ENCODE measurements around the gene FBXO42. TPM values are rescaled to one million over a fixed set of nuclear protein-coding genes. Genes with fewer than 3 reads are reported as not detected.
A peak's percentile ranks its signal among the peaks of the same experiment; 100 is the strongest.

The FBXO42 gene
- total and polyA plus RNA-seq, 2 of the 13 experiments (the other 11 are each of a cell fraction or from before 2014, with no cell fraction given) = 7.6 to 17.5 TPM

DNA sequence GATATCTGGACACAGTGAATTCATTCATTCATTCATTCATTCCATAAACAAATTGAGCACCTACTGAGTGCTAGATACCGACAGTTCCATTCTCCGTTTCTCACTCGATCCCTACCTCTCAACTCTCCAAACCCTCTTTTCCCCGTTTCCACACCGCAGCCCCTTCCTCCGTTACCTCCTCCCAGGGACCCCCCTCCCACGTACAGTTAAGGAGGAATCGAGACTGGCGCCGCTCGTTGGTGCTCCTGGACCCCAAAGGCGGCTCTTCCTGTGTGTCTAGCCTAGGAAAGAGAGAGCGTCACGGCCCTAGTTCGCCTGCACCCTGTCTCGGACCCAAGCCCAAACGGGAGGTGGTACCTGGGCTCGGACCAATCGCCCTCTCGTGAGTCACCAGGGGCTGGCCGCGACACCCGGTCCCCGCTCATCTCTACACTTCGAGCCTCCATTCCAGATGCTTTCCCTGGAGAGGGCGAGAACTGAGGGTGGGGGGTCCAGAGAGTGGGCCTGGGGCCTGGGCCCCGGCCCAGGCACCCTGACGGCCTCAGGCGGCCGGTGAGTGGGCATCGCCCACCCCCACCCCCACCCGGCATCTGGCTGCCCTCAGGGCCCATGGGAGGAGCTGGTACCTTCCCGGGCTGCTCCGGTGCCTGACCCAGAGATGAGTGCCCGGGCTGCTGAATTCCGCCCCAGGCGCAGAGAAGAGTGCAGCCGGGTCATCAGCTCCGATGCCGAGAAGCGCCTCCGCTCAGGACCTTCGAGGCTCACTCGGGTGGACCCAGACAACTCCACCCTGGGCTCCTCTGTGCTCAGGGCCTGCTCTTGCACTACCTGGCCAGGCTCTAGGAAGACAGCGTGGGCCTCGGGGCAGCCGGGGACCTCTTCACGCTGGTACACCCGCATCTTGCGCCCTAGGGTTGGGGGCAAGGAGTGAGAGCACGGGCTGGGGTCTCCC, 144.7 kb downstream of the FBXO42 start:
- H3K4me2 ChIP-seq (ENCODE audit: low read depth, low read length) = peak overlapping the region; percentile 49
- DNase-seq (ENCODE audit: low spot score) (no peak), ATAC-seq (no peak), FAIRE-seq (no peak)
- H3K4me3 ChIP-seq (replicated peaks in 1 of 3; ENCODE audit: insufficient read depth in 1 of 3, low read depth in 2 of 3, low read length in 3 of 3) = peak overlapping the region; percentile 40 to 68 (median 46); a peak in 4 of 6 replicates
- peaks cover 51% of the 10 kb centered on the region for H3K4me1 ChIP-seq (ENCODE audit: insufficient read depth, low read length)
- peak overlapping the region; percentile 66 for H3K9ac ChIP-seq (ENCODE audit: insufficient read depth, low read depth, low read length)
- peak overlapping the region; percentile 81 for H3K27ac ChIP-seq (ENCODE audit: extremely low read length, insufficient read depth, low read length)
- H3K27me3 ChIP-seq (ENCODE audit: control insufficient read depth in 1 of 2, insufficient read depth in 2 of 2, low read length in 2 of 2) = peaks cover 9 to 41% of the 10 kb centered on the region in 2 experiments; a peak in 3 of 5 replicates
- no peaks in the 10 kb centered on the region for H3K36me3 ChIP-seq (replicated peaks in 1 of 2; ENCODE audit: control insufficient read depth in 1 of 2, insufficient read depth in 2 of 2, low read length in 2 of 2)
- in situ Hi-C loops (cut with HindIII; ENCODE audit: extremely low pct_ligation_motif_present, low pct_unique_long_range_greater_than_20kb) (loop anchor here (5.0 kb wide), 1 partner anchor 35 kb away; no protein-coding TSS in a partner anchor), intact Hi-C loops (cut with micrococcal nuclease; ENCODE audit: unreplicated experiment) (no loop called here)
- ChIA-PET POLR2A (interaction anchor here (0.6 to 1.7 kb wide), 10 partner anchors 8 to 159 kb away, joined by 3 to 19 read pairs (median 3); partner anchors contain the start of genes CPLANE2 and SZRD1), CTCF (ENCODE audit: low intra/inter-chr PET ratio, low total read pairs) (no interaction called here)
- H3K9me3 ChIP-seq (ENCODE audit: low read length) = no peaks in the 10 kb centered on the region
- H2AFZ ChIP-seq (ENCODE audit: low read length) = no peak overlapping the region
- H4K20me1 ChIP-seq (ENCODE audit: insufficient read depth, low read length) = no peaks in the 10 kb centered on the region
- no TSS peak for BruUV-seq (replicated peaks)
- WGBS (ENCODE audit: low lambda C conversion rate) = 76% methylated on average over 34 of the region's 51 CpGs
- no peaks in the 10 kb centered on the region for H3K79me2 ChIP-seq (ENCODE audit: insufficient read depth, low read length)
- TF ChIP-seq ZNF430 (CRISPR knock-in tag; IDR thresholded peaks at IDR 0.05) (0 out of 2 replicates have a peak, but pooled peaks have one; percentile 23), SIX1 (CRISPR knock-in tag; IDR thresholded peaks at IDR 0.05; ENCODE audit: borderline replicate concordance) (no peak), ATAD3A (CRISPR knock-in tag; IDR thresholded peaks at IDR 0.05) (no peak), ZNF83 (CRISPR knock-in tag; IDR thresholded peaks at IDR 0.05; ENCODE audit: borderline replicate concordance) (no peak), RFX5 (IDR thresholded peaks at IDR 0.05; ENCODE audit: low read depth, low read length) (no peak), WIZ (CRISPR knock-in tag; IDR thresholded peaks at IDR 0.05) (no peak), RNF2 (conservative IDR thresholded peaks at IDR 0.05; ENCODE audit: low read depth) (no peak), ZNF567 (CRISPR knock-in tag; IDR thresholded peaks at IDR 0.05; ENCODE audit: borderline replicate concordance) (no peak), KDM5B (CRISPR knock-in tag; IDR thresholded peaks at IDR 0.05; ENCODE audit: borderline replicate concordance) (no peak), RFXAP (CRISPR knock-in tag; IDR thresholded peaks at IDR 0.05; ENCODE audit: borderline replicate concordance) (no peak), PTBP1 (IDR thresholded peaks at IDR 0.05; ENCODE audit: low read depth, low read length, poor library complexity, severe bottlenecking) (no peak), YY1 (IDR thresholded peaks at IDR 0.05; ENCODE audit: insufficient read depth, insufficient replicate concordance, low read depth, low read length) (no peak), CHD2 (IDR thresholded peaks at IDR 0.05; ENCODE audit: low read depth, low read length) (no peak), FOXK1 (CRISPR knock-in tag; IDR thresholded peaks at IDR 0.05; ENCODE audit: borderline replicate concordance, low read depth) (no peak), ZNF343 (CRISPR knock-in tag; IDR thresholded peaks at IDR 0.05) (0 out of 2 replicates have a peak, but pooled peaks have one; percentile 15), ZBTB26 (CRISPR knock-in tag; IDR thresholded peaks at IDR 0.05; ENCODE audit: borderline replicate concordance) (no peak), ZNF138 (CRISPR knock-in tag; IDR thresholded peaks at IDR 0.05; ENCODE audit: low read depth) (no peak), ARNTL (CRISPR knock-in tag; IDR thresholded peaks at IDR 0.05) (no peak)
- TF ChIP-seq, protein P1, sequence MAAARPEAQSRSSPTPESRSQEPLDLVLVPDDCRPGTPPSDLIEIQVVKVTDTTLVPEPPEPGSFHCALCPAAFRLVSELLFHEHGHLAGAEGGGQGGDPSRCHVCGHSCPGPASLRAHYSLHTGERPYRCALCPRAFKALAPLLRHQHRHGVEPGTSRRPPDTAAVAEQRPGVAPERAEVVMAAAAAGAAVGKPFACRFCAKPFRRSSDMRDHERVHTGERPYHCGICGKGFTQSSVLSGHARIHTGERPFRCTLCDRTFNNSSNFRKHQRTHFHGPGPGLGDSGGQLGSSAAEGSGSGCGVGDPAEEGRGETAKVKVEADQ (CRISPR knock-in tag; IDR thresholded peaks at IDR 0.05; ENCODE audit: borderline replicate concordance) = no peak
- TF ChIP-seq, protein P2, sequence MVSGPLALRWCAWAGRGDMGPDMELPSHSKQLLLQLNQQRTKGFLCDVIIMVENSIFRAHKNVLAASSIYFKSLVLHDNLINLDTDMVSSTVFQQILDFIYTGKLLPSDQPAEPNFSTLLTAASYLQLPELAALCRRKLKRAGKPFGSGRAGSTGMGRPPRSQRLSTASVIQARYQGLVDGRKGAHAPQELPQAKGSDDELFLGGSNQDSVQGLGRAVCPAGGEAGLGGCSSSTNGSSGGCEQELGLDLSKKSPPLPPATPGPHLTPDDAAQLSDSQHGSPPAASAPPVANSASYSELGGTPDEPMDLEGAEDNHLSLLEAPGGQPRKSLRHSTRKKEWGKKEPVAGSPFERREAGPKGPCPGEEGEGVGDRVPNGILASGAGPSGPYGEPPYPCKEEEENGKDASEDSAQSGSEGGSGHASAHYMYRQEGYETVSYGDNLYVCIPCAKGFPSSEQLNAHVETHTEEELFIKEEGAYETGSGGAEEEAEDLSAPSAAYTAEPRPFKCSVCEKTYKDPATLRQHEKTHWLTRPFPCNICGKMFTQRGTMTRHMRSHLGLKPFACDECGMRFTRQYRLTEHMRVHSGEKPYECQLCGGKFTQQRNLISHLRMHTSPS (CRISPR knock-in tag; IDR thresholded peaks at IDR 0.05; ENCODE audit: low read depth) = no peak
